OCI-LY3 (cell line): Measurements from ENCODE around the gene RARA.
"Not testable (repeated sequence)": the region's sequence is repeated elsewhere in the genome, so short reads cannot be mapped to it uniquely, and the experiment has no call there.

Source experiments
- H2AFZ ChIP-seq: fragments of 200-600, 300-600 bp; shearing (Covaris generic); 2 replicates; pipeline ENCODE4 v1.6.0; 2014; ENCODE audit warnings: antibody characterized with exemption, low read depth, low read length
- H3K27ac ChIP-seq: fragments of 200-600, 300-600 bp; sonication (generic); 2 replicates; pipeline ENCODE4 v1.5.1; 2014; ENCODE audit warnings: mild to moderate bottlenecking, low read length, moderate library complexity, mixed read lengths
- H3K27me3 ChIP-seq: fragments of 200-600, 300-600 bp; sonication (generic); 2 replicates; pipeline ENCODE4 v1.6.1; 2014; ENCODE audit warnings: low read depth, low read length, mixed read lengths
- H3K36me3 ChIP-seq: fragments of 200-600, 300-600 bp; sonication (generic); replicated peaks from 2 replicates; pipeline ENCODE3; 2014; ENCODE audit warnings: low read depth, low read length, mixed read lengths
- H3K4me1 ChIP-seq: fragments of 300-600, 200-600 bp; sonication (generic); 2 replicates; pipeline ENCODE4 v1.6.1; 2014; ENCODE audit warnings: low read length, mixed read lengths
- H3K4me2 ChIP-seq: fragments of 200-600, 300-600 bp; sonication (generic); 2 replicates; pipeline ENCODE4 v1.6.1; 2014; ENCODE audit warnings: low read length, mixed read lengths
- H3K4me3 ChIP-seq: fragments of 300-600, 200-600 bp; sonication (generic); 2 replicates; pipeline ENCODE4 v1.5.1; 2014; ENCODE audit warnings: antibody characterized with exemption, mild to moderate bottlenecking, low read length, moderate library complexity
- H3K79me2 ChIP-seq: fragments of 300-600, 200-600 bp; shearing (Covaris generic); 2 replicates; pipeline ENCODE4 v1.6.1; 2014; ENCODE audit warnings: mild to moderate bottlenecking, low read length, mixed read lengths
- H3K9ac ChIP-seq: fragments of 300-600, 200-600 bp; shearing (Covaris generic); 2 replicates; pipeline ENCODE4 v1.6.0; 2014; ENCODE audit warnings: mild to moderate bottlenecking, low read length, moderate library complexity
- H3K9me3 ChIP-seq: fragments of 200-600, 300-600 bp; shearing (Covaris generic); 2 replicates; pipeline ENCODE4 v1.6.1; 2014; ENCODE audit warnings: low read length, mixed read lengths; ENCODE audit not compliant: insufficient read depth
- H4K20me1 ChIP-seq: fragments of 200-600, 300-600 bp; sonication (generic); 2 replicates; pipeline ENCODE4 v1.6.1; 2016; ENCODE audit warnings: low read length, mixed read lengths; ENCODE audit not compliant: insufficient read depth
- CTCF ChIP-seq: fragments of 200-600, 300-600 bp; sonication (generic); IDR thresholded peaks from 2 replicates; pipeline ENCODE4 v1.5.1; 2014; ENCODE audit warnings: antibody characterized with exemption, low read length, low read depth
- EZH2phosphoT487 ChIP-seq: fragments of 200-600 bp; shearing (Covaris generic); IDR thresholded peaks from 2 replicates; pipeline ENCODE4 v1.6.1; 2018; ENCODE audit warnings: antibody characterized with exemption, mixed run types, low read depth

RARA gene

GRCh38 chr17:40303708-40304551, 5.0 kb upstream of the RARA start:
- peaks cover 17% of the 10 kb centered on the region for H4K20me1 ChIP-seq
- H3K36me3 ChIP-seq = peaks cover 37% of the 10 kb centered on the region
- H3K9ac ChIP-seq = no peak overlapping the region
- TF ChIP-seq CTCF = no peak
- no peak for TF ChIP-seq EZH2phosphoT487
- no peaks in the 10 kb centered on the region for H3K79me2 ChIP-seq
- H3K4me1 ChIP-seq = peaks cover 5% of the 10 kb centered on the region
- H2AFZ ChIP-seq = no peak overlapping the region
- H3K9me3 ChIP-seq = no peaks in the 10 kb centered on the region
- no peak overlapping the region for H3K4me2 ChIP-seq
- H3K27me3 ChIP-seq = no peaks in the 10 kb centered on the region
- no peak overlapping the region for H3K27ac ChIP-seq
- H3K4me3 ChIP-seq = no peak overlapping the region

GRCh38 chr17:40304552-40304863, 4.5 kb upstream of the RARA start:
- H3K9ac ChIP-seq, H3K27me3 ChIP-seq, H3K27ac ChIP-seq, H3K4me2 ChIP-seq, H3K9me3 ChIP-seq, H3K79me2 ChIP-seq, H2AFZ ChIP-seq, H3K4me3 ChIP-seq: not testable (repeated sequence)
- Histone ChIP-seq H3K36me3 (peaks cover 37% of the 10 kb centered on the region), H3K4me1 (peaks cover 11% of the 10 kb centered on the region), H4K20me1 (peaks cover 17% of the 10 kb centered on the region)

GRCh38 chr17:40304866-40305265, 4.1 kb upstream of the RARA start:
- Histone ChIP-seq H3K4me1 (peaks cover 14% of the 10 kb centered on the region), H4K20me1 (peaks cover 17% of the 10 kb centered on the region), H3K36me3 (peaks cover 37% of the 10 kb centered on the region)
- not testable (repeated sequence) for H3K79me2 ChIP-seq, H3K9ac ChIP-seq, H3K4me3 ChIP-seq, H3K9me3 ChIP-seq, H2AFZ ChIP-seq, H3K27me3 ChIP-seq, H3K27ac ChIP-seq, H3K4me2 ChIP-seq

- H3K27me3 ChIP-seq = no peaks in the 10 kb centered on the region
- H3K27ac ChIP-seq = no peak overlapping the region
- H4K20me1 ChIP-seq = peaks cover 15% of the 10 kb centered on the region
- H2AFZ ChIP-seq = no peak overlapping the region
- H3K9me3 ChIP-seq = no peaks in the 10 kb centered on the region
- no peak overlapping the region for H3K9ac ChIP-seq
- no peak overlapping the region for H3K4me2 ChIP-seq
- H3K4me3 ChIP-seq = no peak overlapping the region
- peaks cover 27% of the 10 kb centered on the region for H3K36me3 ChIP-seq
- peaks cover 29% of the 10 kb centered on the region for H3K4me1 ChIP-seq
- H3K79me2 ChIP-seq = no peaks in the 10 kb centered on the region
- TF ChIP-seq CTCF (no peak), EZH2phosphoT487 (no peak)
These were observed 2.6 kb upstream of the RARA start for GRCh38 chr17:40306395-40306794.

GRCh38 chr17:40307001-40307730, 1.8 kb upstream of the RARA start:
- H3K9ac ChIP-seq = no peak overlapping the region
- H3K27ac ChIP-seq = no peak overlapping the region
- H3K9me3 ChIP-seq = no peaks in the 10 kb centered on the region
- H3K27me3 ChIP-seq = no peaks in the 10 kb centered on the region
- H3K4me1 ChIP-seq = peaks cover 36% of the 10 kb centered on the region
- no peaks in the 10 kb centered on the region for H3K79me2 ChIP-seq
- peaks cover 19% of the 10 kb centered on the region for H3K36me3 ChIP-seq
- H2AFZ ChIP-seq = no peak overlapping the region
- H3K4me3 ChIP-seq = no peak overlapping the region
- no peak for TF ChIP-seq CTCF
- no peak for TF ChIP-seq EZH2phosphoT487
- H3K4me2 ChIP-seq = no peak overlapping the region
- peaks cover 14% of the 10 kb centered on the region for H4K20me1 ChIP-seq
